OCI-LY1 (cell line): ENCODE measurements around the gene SLC25A29.
"Not testable (repeated sequence)": the region's sequence is repeated elsewhere in the genome, so short reads cannot be mapped to it uniquely, and the experiment has no call there.

Experiments used
- EZH2 ChIP-seq: fragments of 200-600 bp; sonication (generic), shearing (Covaris generic); IDR thresholded peaks from 2 replicates; pipeline ENCODE4 v1.8.0; 2017; ENCODE audit warnings: borderline replicate concordance, mixed run types, mild to moderate bottlenecking, antibody characterized with exemption, low read length, moderate library complexity, mixed read lengths
- TF ChIP-seq, protein P1 (sequence below): fragments of 200-600 bp; sonication (generic), shearing (Covaris generic); IDR thresholded peaks from 2 replicates; pipeline ENCODE4 v1.5.1; 2017; ENCODE audit warnings: mild to moderate bottlenecking, antibody characterized with exemption, low read length, moderate library complexity, mixed read lengths

DNA sequence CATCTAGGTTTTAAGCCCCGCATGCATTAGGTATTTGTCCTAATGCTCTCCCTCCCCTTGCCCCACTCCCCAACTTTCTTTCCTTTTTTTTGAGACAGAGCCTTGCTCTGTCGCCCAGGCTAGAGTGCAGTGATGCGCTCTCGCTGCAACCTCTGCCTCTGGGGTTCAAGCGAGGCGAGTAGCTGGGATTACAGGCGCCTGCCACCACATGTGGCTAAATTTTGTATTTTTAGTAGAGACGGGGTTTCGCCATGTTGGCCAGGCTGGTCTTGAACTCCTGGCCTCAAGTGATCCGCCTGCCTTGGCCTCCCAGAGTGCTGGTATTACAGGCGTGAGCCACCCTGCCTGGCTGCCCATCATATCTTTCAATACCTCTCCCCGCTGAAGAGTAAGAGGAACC lies 36.6 kb upstream of the SLC25A29 start:
- TF ChIP-seq, protein P1, sequence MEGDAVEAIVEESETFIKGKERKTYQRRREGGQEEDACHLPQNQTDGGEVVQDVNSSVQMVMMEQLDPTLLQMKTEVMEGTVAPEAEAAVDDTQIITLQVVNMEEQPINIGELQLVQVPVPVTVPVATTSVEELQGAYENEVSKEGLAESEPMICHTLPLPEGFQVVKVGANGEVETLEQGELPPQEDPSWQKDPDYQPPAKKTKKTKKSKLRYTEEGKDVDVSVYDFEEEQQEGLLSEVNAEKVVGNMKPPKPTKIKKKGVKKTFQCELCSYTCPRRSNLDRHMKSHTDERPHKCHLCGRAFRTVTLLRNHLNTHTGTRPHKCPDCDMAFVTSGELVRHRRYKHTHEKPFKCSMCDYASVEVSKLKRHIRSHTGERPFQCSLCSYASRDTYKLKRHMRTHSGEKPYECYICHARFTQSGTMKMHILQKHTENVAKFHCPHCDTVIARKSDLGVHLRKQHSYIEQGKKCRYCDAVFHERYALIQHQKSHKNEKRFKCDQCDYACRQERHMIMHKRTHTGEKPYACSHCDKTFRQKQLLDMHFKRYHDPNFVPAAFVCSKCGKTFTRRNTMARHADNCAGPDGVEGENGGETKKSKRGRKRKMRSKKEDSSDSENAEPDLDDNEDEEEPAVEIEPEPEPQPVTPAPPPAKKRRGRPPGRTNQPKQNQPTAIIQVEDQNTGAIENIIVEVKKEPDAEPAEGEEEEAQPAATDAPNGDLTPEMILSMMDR: not testable (repeated sequence)
- TF ChIP-seq EZH2: not testable (repeated sequence)
